Measurements from ENCODE around the gene CKM. TPM values are rescaled to one million over a fixed set of nuclear protein-coding genes. Genes with fewer than 3 reads are reported as not detected.
A peak's percentile ranks its signal among the peaks of the same experiment; 100 is the strongest.

CKM gene
- total and polyA plus RNA-seq, 2 donors (not counting 3 experiments of a cell fraction or from before 2014, with no cell fraction given): not detected

GRCh38 chr19:45273521-45273855, 49.2 kb downstream of the CKM start:
- peaks cover 0 to 28% of the 10 kb centered on the region in 2 experiments for H3K36me3 ChIP-seq (ENCODE audit: control insufficient read depth in 2 of 2, extremely low read depth in 1 of 2, insufficient read depth in 2 of 2, low read length in 2 of 2)

More at GRCh38 chr19:45273521-45273855, 49.2 kb downstream of the CKM start:
- DNase-seq (ENCODE audit: low read depth, low spot score) (no peak), FAIRE-seq (no peak)
- dilution Hi-C loops (cut with MboI; ENCODE audit: extremely low pct_ligation_motif_present, low sequenced_read_pairs): no loop called here
- H3K9me1 ChIP-seq (replicated peaks; ENCODE audit: control insufficient read depth, extremely low read depth, insufficient read depth, low read length): no peaks in the 10 kb centered on the region
- H3K27ac ChIP-seq (ENCODE audit: insufficient read depth, low read depth, low read length): peak overlapping the region; percentile 20
- no peak overlapping the region for H3K4me2 ChIP-seq (ENCODE audit: insufficient read depth, low read length)
- H2AFZ ChIP-seq (ENCODE audit: low read depth, low read length): no peak overlapping the region
- H3K79me2 ChIP-seq (ENCODE audit: control insufficient read depth, insufficient read depth, low read length): no peaks in the 10 kb centered on the region
- H3K4me3 ChIP-seq (replicated peaks in 1 of 3; ENCODE audit: insufficient read depth in 1 of 3, low read depth in 1 of 3, low read length in 3 of 3): no peak overlapping the region
- intact Hi-C loops (cut with micrococcal nuclease): no loop called here
- no peaks in the 10 kb centered on the region for H3K9me3 ChIP-seq (replicated peaks; ENCODE audit: control insufficient read depth, insufficient read depth, low read length)
- H4K20me1 ChIP-seq (replicated peaks; ENCODE audit: control insufficient read depth, extremely low read depth, insufficient read depth, low read length): no peaks in the 10 kb centered on the region
- POLR2A ChIA-PET: no interaction called here
- H3K27me3 ChIP-seq (ENCODE audit: control insufficient read depth in 2 of 2, insufficient read depth in 2 of 2, low read length in 2 of 2): no peaks in the 10 kb centered on the region
- H3K9ac ChIP-seq (replicated peaks; ENCODE audit: extremely low read depth, insufficient read depth, low read length): no peak overlapping the region
- TF ChIP-seq, protein P1, sequence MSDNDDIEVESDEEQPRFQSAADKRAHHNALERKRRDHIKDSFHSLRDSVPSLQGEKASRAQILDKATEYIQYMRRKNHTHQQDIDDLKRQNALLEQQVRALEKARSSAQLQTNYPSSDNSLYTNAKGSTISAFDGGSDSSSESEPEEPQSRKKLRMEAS (IDR thresholded peaks at IDR 0.05; ENCODE audit: insufficient read depth, insufficient read length): no peak
- TF ChIP-seq EZH2 (IDR thresholded peaks at IDR 0.05; ENCODE audit: borderline replicate concordance, low read depth, low read length, severe bottlenecking) (no peak), POLR2AphosphoS5 (IDR thresholded peaks at IDR 0.05; ENCODE audit: insufficient read depth, low read depth, low read length) (no peak), GATA2 (IDR thresholded peaks at IDR 0.05; ENCODE audit: insufficient read depth, insufficient read length, low read depth, low read length) (no peak), MYC (IDR thresholded peaks at IDR 0.05; ENCODE audit: low read depth, low read length) (no peak), JUN (IDR thresholded peaks at IDR 0.05; ENCODE audit: borderline replicate concordance, insufficient read depth, insufficient read length, low read depth) (no peak), POLR2A (IDR thresholded peaks at IDR 0.05; ENCODE audit: low read depth, low read length) (no peak)
- TF ChIP-seq, protein P2, sequence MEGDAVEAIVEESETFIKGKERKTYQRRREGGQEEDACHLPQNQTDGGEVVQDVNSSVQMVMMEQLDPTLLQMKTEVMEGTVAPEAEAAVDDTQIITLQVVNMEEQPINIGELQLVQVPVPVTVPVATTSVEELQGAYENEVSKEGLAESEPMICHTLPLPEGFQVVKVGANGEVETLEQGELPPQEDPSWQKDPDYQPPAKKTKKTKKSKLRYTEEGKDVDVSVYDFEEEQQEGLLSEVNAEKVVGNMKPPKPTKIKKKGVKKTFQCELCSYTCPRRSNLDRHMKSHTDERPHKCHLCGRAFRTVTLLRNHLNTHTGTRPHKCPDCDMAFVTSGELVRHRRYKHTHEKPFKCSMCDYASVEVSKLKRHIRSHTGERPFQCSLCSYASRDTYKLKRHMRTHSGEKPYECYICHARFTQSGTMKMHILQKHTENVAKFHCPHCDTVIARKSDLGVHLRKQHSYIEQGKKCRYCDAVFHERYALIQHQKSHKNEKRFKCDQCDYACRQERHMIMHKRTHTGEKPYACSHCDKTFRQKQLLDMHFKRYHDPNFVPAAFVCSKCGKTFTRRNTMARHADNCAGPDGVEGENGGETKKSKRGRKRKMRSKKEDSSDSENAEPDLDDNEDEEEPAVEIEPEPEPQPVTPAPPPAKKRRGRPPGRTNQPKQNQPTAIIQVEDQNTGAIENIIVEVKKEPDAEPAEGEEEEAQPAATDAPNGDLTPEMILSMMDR (IDR thresholded peaks at IDR 0.05; ENCODE audit: extremely low read depth in 1 of 2, insufficient read depth in 1 of 2, low read depth in 1 of 2, low read length in 2 of 2): no peak
- peaks cover 14% of the 10 kb centered on the region for H3K4me1 ChIP-seq (ENCODE audit: control insufficient read depth, extremely low read depth, insufficient read depth, low read length)
- CTCF ChIA-PET: interaction anchor here (1.1 to 1.7 kb wide), 2 partner anchors 25 to 73 kb away, joined by 3 to 4 read pairs; no protein-coding TSS in a partner anchor
- BruUV-seq (replicated peaks): no TSS peak
